SKM-1 (cell line): ENCODE data around the gene TCF7L2.

Experiments used
- DNase-seq: peaks from one replicate; lab custom pipeline; 2025; ENCODE audit not compliant: unreplicated experiment; lab: John Stamatoyannopoulos, UW

The TCF7L2 gene

DNA sequence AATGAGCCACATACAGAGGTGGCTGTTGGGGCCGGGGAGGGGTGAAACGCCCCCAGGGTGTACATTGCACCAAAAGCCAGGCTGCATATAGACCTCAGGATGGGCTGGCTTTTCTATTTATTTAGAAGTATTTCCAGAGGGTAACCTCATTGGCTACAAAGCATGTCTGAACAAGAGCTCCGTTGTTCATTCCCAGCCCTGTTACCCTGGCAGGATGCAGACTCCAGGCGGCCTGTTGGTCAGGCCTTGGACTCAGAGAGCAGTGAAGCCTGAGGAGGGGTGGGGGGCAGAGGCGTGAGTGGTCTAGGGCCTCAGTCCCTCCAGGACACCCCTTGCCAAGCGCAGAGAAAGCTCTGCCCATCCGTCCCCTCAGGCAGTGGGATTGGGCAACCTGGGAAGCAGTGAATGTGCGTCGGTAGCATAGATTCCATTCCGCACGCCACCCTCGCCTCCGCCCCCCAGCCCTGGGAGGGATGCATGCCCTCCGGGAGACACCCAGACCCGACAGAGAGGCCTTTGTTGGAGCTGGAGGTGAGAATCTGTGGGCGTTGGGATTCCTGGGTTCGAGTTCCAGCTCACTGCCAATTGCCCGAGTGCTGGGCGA lies 41.9 kb downstream of the TCF7L2 start:
- no peak for DNase-seq

- DNase-seq, result no peak
Measured at GRCh38 chr10:112996462-112996861, 46.4 kb downstream of the TCF7L2 start.

- no peak for DNase-seq
Measured at GRCh38 chr10:112999102-112999501, 49.1 kb downstream of the TCF7L2 start.

GRCh38 chr10:113000442-113000841 lies 50.4 kb downstream of the TCF7L2 start:
- DNase-seq, result no peak

GRCh38 chr10:113000876-113001598 lies 51.0 kb downstream of the TCF7L2 start:
- DNase-seq, result no peak

DNA sequence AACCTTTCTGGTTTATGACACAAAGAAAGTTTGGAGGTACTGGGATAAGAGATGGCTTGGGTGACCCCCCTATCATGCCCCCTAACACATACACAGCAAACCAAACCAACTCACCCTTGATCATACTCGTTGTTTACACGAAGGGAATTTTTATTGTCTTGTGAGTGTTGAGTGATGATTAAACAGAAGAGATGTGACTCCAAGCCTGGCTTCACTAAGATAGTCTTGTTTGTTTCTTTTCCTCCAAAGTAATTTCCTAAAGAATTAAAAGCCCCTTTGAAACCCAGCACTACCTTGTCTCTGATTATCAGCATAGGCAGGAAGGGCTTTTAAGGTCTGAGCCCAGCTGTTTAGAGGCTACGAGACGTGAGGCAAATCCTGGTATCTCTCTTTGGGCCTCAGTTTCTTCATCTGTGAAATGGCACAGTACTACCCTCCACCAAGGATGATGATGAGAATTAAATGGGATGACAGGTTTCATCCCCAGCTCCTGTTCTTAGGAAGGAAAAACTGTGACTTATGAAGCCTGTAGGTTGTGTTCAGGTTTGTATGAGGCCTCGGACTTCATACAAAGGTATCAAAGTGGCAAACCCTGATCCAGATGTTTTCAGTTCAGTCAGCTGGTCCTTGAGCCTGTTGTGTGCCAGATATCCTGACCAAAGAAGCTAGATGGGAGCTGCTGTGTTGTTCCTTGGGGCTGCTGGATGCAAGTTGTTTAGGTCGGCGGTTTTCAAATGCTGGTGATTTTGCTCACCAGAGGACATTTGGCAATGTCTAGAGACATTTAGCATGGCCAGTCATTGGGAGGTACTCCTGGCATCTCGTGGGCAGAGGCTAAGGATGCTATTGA lies 51.8 kb downstream of the TCF7L2 start:
- no peak for DNase-seq

DNA sequence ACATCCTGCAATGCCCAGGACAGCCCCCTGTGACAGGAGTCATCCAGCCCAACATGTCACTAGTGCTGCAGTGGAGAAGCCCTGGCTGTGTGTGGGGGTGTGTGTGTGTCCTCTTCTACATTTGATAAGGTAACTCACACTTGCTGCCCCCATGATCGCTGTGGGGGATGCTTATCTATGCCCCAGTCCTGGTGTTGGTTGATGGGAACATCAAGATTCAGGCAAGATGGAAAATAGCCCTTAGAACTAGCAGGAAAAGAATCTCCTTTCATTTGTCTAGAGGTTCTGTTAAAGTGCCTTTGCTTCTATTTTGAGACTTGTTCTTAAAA lies 52.4 kb downstream of the TCF7L2 start:
- no peak for DNase-seq

- DNase-seq, result no peak
Measured at GRCh38 chr10:113003052-113003451, 53.0 kb downstream of the TCF7L2 start.

DNA sequence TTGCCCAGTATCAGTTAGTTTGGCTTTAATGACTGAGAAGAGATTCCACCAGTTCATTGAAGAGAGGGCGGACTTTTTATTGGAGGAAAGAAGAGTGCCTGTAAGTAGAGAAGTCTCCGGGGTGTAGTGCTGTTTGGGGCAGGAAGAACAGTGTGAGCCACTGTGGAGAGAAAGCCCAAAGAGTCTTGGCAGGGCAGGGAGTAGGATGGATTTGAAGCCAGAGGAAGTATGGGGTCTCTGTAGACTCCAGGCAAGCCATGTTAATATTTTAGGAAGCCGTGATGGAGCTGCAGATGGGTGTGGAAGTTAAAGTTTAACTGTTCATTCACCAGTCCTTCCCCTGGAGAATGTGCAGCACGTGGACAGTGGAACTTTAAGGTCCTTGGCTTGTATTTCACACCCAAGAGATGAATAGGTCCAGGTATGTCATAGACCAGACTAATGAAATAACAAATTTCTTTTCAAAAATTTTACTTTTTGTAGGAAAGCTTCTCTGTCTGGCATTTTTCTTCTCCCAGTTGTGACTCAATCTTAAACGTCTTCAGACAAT lies 54.1 kb downstream of the TCF7L2 start:
- no peak for DNase-seq

GRCh38 chr10:113005380-113005779 lies 55.3 kb downstream of the TCF7L2 start:
- DNase-seq, result no peak

DNA sequence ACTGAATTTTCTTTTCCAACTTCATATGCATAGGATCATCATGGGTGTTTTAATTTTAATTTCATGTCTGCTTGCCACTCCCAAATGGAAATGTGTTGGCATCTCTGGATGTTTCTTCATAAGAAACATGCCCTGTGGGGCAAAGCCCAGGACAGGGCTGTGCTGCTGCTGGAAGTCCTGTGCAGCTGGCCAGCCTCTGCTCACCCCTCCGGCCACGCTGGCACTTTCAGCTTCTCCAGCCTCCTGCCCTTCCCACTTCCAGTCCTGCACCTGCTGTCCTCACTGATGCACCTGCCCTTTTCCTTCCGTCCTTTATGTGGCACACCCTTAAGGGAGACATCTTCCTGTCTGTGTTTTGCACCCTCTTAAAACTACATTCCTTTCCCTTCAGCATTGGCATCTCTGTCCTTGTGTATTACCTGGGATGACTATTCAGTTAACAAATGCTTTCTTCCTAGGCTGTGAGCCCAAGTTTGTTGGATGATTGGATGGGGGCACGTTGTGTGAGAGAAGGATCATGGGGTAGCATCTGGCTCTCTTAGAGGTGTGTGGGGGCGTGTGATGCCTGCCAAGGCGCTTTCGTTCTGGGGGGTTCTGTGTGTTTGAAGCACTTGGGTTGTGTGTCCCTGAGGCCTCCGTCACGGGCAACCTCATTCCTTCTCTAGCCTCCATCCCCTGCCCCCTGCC lies 56.8 kb downstream of the TCF7L2 start:
- DNase-seq, result no peak

- DNase-seq, result no peak
Measured at GRCh38 chr10:113007343-113007771, 57.3 kb downstream of the TCF7L2 start.

GRCh38 chr10:113007821-113008220 lies 57.8 kb downstream of the TCF7L2 start:
- no peak for DNase-seq

DNA sequence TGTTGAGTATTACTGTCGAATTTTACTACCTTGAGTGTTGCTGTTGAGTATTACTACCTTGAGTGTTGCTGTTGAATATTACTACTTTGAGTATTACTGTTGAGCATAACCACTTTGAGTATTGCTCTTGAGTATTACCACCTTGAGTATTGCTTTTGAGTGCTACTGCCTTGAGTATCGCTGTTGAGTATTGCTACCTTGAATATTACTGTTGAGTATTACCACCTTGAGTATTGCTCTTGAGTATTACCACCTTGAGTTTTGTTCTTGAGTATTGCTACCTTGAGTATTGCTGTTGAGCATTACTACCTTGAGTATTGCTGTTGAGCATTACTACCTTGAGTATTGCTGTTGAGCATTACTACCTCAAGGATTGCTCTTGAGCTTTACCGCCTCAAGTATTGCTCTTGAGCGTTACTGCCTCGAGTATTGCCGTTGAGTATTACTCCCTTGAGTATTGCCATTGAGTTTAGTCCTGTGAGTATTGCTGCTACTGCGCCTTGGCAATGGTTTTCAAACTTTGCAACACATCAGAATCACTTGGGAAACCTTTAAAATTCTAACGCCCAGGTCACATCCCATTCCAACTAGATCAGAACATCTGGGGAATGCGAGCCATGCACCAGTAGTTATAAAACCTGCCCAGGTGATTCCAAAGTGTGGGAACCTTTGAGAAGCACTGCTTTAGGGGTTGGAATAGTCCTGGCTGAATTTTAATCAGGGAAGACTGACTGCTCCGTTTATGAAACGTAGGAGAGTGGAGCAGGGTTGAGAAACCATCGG lies 61.7 kb downstream of the TCF7L2 start:
- DNase-seq, result no peak

- no peak for DNase-seq
Measured at GRCh38 chr10:113015201-113015600, 65.2 kb downstream of the TCF7L2 start.

GRCh38 chr10:113017376-113017775 lies 67.3 kb downstream of the TCF7L2 start:
- DNase-seq, result no peak

DNA sequence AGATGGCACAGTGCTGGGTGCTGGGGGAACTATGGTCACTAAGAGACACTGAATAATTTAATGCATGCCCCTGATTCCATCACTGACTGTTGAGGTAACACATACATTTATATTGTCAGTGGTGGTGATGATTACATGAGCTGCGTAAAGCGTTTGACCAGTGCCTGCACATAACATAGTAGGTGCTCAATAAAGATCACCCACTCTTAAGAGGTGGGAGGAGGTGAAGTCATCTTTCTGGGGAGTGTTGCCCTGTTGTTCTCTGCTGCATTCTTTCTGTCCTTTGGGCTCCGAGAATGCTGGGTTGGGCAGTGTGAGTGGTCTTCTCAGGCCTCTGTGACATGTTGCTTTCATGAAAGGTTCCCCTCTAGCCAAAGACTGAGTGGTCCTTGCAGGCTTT lies 68.0 kb downstream of the TCF7L2 start:
- DNase-seq, result no peak

DNA sequence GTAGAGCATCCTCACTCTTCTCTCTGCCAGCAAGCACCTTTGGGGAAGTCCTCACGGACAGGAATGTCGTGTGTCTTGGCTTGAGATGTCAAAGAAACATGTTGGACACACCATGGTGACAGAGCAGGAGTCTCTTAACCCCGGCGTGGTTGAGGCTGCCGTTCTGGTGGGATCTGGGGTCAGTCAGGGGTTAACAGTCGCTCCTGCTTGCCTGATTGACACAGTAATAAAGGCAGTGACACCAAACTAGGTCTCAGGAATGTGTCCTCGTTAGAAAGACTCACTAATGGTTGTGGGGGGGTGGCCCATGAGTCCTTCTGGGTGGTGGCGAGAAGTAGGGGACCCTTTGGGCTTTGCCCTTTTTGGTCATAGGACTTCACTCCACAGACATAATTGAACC lies 69.0 kb downstream of the TCF7L2 start:
- DNase-seq, result no peak

DNA sequence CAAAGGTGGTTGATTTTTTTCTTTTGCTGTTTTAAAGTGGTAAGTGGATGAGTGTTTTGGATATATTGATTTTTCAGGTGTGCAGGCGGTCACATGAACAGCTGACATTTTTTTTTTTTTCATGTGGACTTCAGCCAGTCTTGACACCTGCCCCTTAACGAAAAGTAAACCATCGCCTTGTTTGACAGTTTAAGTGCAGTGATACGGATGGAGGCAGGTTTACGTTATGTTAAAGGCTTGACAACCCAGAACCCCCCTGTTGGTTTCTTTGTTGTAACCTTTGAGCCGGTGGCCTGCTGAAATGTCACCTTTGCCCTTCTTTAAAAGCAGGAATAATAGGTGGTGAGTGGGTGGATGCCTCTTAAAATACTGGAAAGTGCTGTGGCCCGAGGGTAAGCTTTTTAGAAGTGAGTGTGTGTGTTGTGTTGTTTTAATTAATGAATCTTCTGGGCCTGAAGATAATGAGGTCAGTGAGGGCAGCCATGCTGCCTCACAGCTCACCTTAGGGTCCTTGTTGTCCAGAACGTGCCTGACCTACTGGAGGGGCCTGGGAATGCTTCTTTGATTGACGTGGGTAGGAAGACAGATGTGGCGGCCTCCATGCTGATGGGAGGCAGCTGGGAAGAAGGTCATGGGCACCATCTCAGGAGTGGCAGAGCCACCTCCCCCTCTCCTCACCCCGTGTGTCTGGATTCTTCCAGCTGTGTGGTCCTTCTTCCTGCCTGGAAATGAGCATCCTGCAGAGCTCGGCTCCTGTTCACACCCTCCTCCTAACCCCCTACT lies 69.8 kb downstream of the TCF7L2 start:
- DNase-seq, result no peak

GRCh38 chr10:113020475-113020753 lies 70.4 kb downstream of the TCF7L2 start:
- DNase-seq, result no peak
